Loucy (cell line): ENCODE results near the gene KLHL9.

ENCODE experiments used
- H2AFZ ChIP-seq: fragments of 200-600 bp; sonication (generic); 2 replicates; pipeline ENCODE4 v1.6.0; 2016; ENCODE audit warnings: antibody characterized with exemption, mild to moderate bottlenecking, low read length, moderate library complexity
- H3F3A ChIP-seq: fragments of 200-600 bp; 2 replicates; pipeline ENCODE4 v1.6.0; 2016; ENCODE audit warnings: antibody characterized with exemption, low read depth, mild to moderate bottlenecking
- H3K27me3 ChIP-seq: fragments of 200-600 bp; sonication (generic); 2 replicates; pipeline ENCODE4 v1.6.1; 2014; ENCODE audit warnings: low read length, mild to moderate bottlenecking; ENCODE audit not compliant: insufficient read depth, poor library complexity, severe bottlenecking
- H3K36me3 ChIP-seq: fragments of 200-600 bp; sonication (generic); 2 replicates; pipeline ENCODE4 v1.6.1; 2016; ENCODE audit warnings: low read length; ENCODE audit not compliant: insufficient read depth
- H3K4me1 ChIP-seq: fragments of 200-600 bp; sonication (generic); 2 replicates; pipeline ENCODE4 v1.5.1; 2014; ENCODE audit warnings: low read length, mild to moderate bottlenecking; ENCODE audit not compliant: insufficient read depth, poor library complexity, severe bottlenecking
- H3K4me2 ChIP-seq: fragments of 200-600 bp; sonication (generic); 2 replicates; pipeline ENCODE4 v1.6.0; 2014; ENCODE audit warnings: antibody characterized with exemption, low read length, low read depth, mild to moderate bottlenecking; ENCODE audit not compliant: poor library complexity, severe bottlenecking
- H3K4me3 ChIP-seq: fragments of 200-600 bp; sonication (generic); 2 replicates; pipeline ENCODE4 v1.5.1; 2014; ENCODE audit warnings: low read length, mild to moderate bottlenecking, mixed read lengths; ENCODE audit not compliant: poor library complexity, severe bottlenecking
- H3K79me2 ChIP-seq: fragments of 200-600 bp; sonication (generic); 2 replicates; pipeline ENCODE4 v1.6.1; 2014; ENCODE audit warnings: low read length; ENCODE audit not compliant: insufficient read depth
- H3K9ac ChIP-seq: fragments of 200-600 bp; sonication (generic); 2 replicates; pipeline ENCODE4 v1.6.0; 2014; ENCODE audit warnings: mild to moderate bottlenecking, low read depth, low read length, moderate library complexity; ENCODE audit not compliant: poor library complexity, severe bottlenecking
- H3K9me2 ChIP-seq: fragments of 200-600 bp; sonication (generic); replicated peaks from 2 replicates; pipeline ENCODE4 v1.6.1; 2016; ENCODE audit warnings: low read depth, low read length, mixed read lengths
- H3K9me3 ChIP-seq: fragments of 200-600 bp; sonication (generic); 2 replicates; pipeline ENCODE4 v1.6.1; 2014; ENCODE audit warnings: mild to moderate bottlenecking, antibody characterized with exemption, low read length, low read depth; ENCODE audit not compliant: insufficient read depth
- H4K20me1 ChIP-seq: fragments of 200-600 bp; sonication (generic); 2 replicates; pipeline ENCODE4 v1.6.0; 2014; ENCODE audit warnings: antibody characterized with exemption, low read length, mild to moderate bottlenecking; ENCODE audit not compliant: insufficient read depth, poor library complexity, severe bottlenecking
- EZH2phosphoT487 ChIP-seq: fragments of 200-600 bp; IDR thresholded peaks from 2 replicates; pipeline ENCODE4 v1.6.1; 2018; ENCODE audit warnings: antibody characterized with exemption, mild to moderate bottlenecking, moderate library complexity, borderline replicate concordance
- TF ChIP-seq, protein P1 (sequence below): fragments of 200-600 bp; sonication (generic); conservative IDR thresholded peaks from 2 replicates; pipeline ENCODE4 v1.5.1; 2014; ENCODE audit warnings: mild to moderate bottlenecking, antibody characterized with exemption, low read length

KLHL9 gene

DNA sequence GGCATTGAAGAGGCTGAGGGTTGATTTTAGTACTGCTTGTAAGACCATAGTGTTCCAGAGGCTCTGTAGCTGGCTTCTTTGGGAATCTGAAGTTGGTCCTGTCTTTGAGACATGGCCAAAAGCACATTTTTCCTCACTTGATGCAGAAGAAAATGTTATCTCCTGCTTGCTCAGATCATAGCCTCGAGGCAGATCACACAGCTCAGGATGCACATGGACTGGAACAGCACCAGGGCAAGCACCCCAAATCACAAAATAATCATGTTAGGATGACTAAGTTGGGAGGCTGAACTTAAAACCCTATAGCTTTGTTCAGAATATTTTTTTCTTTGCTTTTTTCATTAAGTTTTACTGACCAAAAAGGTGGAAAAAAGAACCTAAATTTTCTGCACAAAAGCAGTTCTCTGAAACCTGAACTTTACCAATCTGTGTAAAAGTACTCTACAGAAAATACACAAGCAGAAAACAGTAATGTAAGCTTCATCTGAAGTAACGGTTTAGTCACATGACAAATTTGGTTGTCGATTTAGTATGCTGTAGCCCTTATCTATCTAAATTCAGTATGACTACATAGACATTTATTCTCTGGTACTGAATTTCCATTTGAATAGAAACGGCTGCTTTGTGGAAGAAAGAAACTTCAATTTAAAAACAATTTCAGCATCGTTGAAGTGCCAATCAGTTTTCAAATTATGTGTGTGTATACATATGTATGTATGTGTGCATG is 3.4 kb downstream of the KLHL9 start:
- no peaks in the 10 kb centered on the region for H3K9me3 ChIP-seq
- no peaks in the 10 kb centered on the region for H3K9me2 ChIP-seq
- H3K27me3 ChIP-seq = no peaks in the 10 kb centered on the region
- H3K36me3 ChIP-seq = no peaks in the 10 kb centered on the region
- peak overlapping the region; percentile 36 for H3K9ac ChIP-seq
- no peak for TF ChIP-seq EZH2phosphoT487
- TF ChIP-seq, protein P1, sequence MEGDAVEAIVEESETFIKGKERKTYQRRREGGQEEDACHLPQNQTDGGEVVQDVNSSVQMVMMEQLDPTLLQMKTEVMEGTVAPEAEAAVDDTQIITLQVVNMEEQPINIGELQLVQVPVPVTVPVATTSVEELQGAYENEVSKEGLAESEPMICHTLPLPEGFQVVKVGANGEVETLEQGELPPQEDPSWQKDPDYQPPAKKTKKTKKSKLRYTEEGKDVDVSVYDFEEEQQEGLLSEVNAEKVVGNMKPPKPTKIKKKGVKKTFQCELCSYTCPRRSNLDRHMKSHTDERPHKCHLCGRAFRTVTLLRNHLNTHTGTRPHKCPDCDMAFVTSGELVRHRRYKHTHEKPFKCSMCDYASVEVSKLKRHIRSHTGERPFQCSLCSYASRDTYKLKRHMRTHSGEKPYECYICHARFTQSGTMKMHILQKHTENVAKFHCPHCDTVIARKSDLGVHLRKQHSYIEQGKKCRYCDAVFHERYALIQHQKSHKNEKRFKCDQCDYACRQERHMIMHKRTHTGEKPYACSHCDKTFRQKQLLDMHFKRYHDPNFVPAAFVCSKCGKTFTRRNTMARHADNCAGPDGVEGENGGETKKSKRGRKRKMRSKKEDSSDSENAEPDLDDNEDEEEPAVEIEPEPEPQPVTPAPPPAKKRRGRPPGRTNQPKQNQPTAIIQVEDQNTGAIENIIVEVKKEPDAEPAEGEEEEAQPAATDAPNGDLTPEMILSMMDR = no peak
- H2AFZ ChIP-seq = no peak overlapping the region
- H3K4me1 ChIP-seq = peaks cover 13% of the 10 kb centered on the region
- H3K4me3 ChIP-seq = peak overlapping the region; percentile 81
- H3K79me2 ChIP-seq = peaks cover 59% of the 10 kb centered on the region
- no peaks in the 10 kb centered on the region for H3F3A ChIP-seq
- peaks cover 46% of the 10 kb centered on the region for H4K20me1 ChIP-seq
- peak overlapping the region; percentile 77 for H3K4me2 ChIP-seq

DNA sequence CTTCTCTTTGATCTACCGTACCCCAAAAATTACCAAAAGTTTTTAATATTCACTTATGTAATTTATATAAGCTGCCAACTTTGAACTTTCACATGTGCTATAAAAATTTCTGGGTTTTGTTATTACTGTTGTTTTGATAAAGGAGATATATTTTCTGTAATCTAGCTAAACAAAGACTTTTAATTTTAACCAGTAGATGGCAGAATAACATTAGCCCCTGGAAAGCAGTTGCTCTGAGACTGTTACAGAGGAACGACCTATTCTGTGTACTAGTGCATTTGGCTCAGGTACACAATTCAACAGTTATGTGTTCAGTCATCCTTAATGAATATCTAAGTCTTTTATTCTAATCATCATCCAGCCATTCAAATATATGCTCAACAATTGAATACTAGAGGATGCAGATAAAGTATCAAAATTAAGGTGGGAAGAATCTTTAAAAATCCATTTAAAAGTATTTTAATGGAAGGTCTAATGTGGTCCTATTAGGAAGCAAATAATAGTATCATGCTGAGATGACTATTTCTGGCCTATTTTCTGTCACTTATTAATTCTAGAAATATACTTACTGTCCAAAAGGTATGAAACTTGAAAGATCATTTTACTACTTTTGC is 8.6 kb downstream of the KLHL9 start:
- Histone ChIP-seq H3K9me2 (no peaks in the 10 kb centered on the region), H3K4me2 (peak overlapping the region; percentile 42), H3K4me3 (no peak overlapping the region), H3K9me3 (no peaks in the 10 kb centered on the region), H3K4me1 (peaks cover 5% of the 10 kb centered on the region), H2AFZ (no peak overlapping the region), H4K20me1 (peaks cover 23% of the 10 kb centered on the region), H3K79me2 (peaks cover 23% of the 10 kb centered on the region), H3K36me3 (peaks cover 10% of the 10 kb centered on the region; the same call in 1 of the 2 replicates), H3F3A (no peaks in the 10 kb centered on the region), H3K27me3 (no peaks in the 10 kb centered on the region), H3K9ac (no peak overlapping the region)
- TF ChIP-seq, protein P1 = peak; percentile 62
- no peak for TF ChIP-seq EZH2phosphoT487

DNA sequence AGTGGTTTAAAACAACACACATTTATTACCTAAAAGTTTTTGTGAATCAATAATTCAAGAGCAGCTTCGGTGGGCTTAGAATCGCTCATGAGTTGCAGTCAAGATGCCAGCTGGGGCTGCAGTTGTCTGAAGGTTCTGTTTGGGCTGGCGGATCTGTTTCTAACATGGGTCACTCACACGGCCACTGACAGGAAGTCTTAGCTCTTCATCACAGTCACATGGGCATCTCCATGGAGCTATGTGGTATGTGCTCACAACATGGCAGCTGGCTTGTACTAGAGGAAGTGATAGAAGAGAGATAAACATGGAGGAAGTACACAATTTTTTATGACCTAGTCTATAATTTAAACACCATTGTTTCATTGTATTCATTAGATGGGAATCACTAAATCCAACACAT is 11.2 kb downstream of the KLHL9 start:
- Histone ChIP-seq H3K79me2 (peaks cover 3% of the 10 kb centered on the region; the same call in 1 of the 2 replicates), H4K20me1 (peaks cover 12% of the 10 kb centered on the region)

More for the DNA sequence above, 11.2 kb downstream of the KLHL9 start:
- H3K36me3 ChIP-seq = peaks cover 10% of the 10 kb centered on the region; the same call in 1 of the 2 replicates
- no peak overlapping the region for H2AFZ ChIP-seq
- no peaks in the 10 kb centered on the region for H3K9me2 ChIP-seq
- H3K4me2 ChIP-seq = no peak overlapping the region
- H3F3A ChIP-seq = no peaks in the 10 kb centered on the region
- no peaks in the 10 kb centered on the region for H3K27me3 ChIP-seq
- H3K4me1 ChIP-seq = peaks cover 5% of the 10 kb centered on the region
- TF ChIP-seq, protein P1 = no peak
- no peak for TF ChIP-seq EZH2phosphoT487
- H3K9ac ChIP-seq = no peak overlapping the region
- H3K9me3 ChIP-seq = no peaks in the 10 kb centered on the region
- no peak overlapping the region for H3K4me3 ChIP-seq
